IMR-90 (cell line): ENCODE data around the gene PODXL2.

ENCODE experiments used
- CEBPB ChIP-seq: IDR thresholded peaks from 2 replicates; pipeline ENCODE4 v1.6.1; 2012; ENCODE audit warnings: low read depth, low read length, improper control_type of control experiment
- CHD1 ChIP-seq: IDR thresholded peaks from 2 replicates; pipeline ENCODE4 v1.6.1; 2012; ENCODE audit warnings: low read depth, low read length, improper control_type of control experiment
- CTCF ChIP-seq: conservative IDR thresholded peaks from 2 replicates; pipeline ENCODE4 v1.5.1; 2012; ENCODE audit warnings: mild to moderate bottlenecking, low read depth, low read length, improper control_type of control experiment
- FOS ChIP-seq: fragments of 150-350 bp; IDR thresholded peaks from 2 replicates; pipeline ENCODE4 v1.6.1; 2016; ENCODE audit warnings: low read depth, low read length
- MXI1 ChIP-seq: IDR thresholded peaks from 2 replicates; pipeline ENCODE4 v1.6.1; 2012; ENCODE audit warnings: low read depth, mild to moderate bottlenecking, low read length, moderate library complexity, borderline replicate concordance
- POLR2A ChIP-seq: IDR thresholded peaks from 2 replicates; pipeline ENCODE4 v1.6.1; 2012; ENCODE audit warnings: mild to moderate bottlenecking, low read depth, low read length
- RAD21 ChIP-seq: IDR thresholded peaks from 2 replicates; pipeline ENCODE4 v1.6.1; 2012; ENCODE audit warnings: low read length, improper control_type of control experiment
- RCOR1 ChIP-seq: IDR thresholded peaks from 2 replicates; pipeline ENCODE4 v1.6.1; 2012; ENCODE audit warnings: mild to moderate bottlenecking, low read length, improper control_type of control experiment; ENCODE audit not compliant: insufficient replicate concordance
- RFX5 ChIP-seq: IDR thresholded peaks from 2 replicates; pipeline ENCODE4 v1.8.0; 2012; ENCODE audit warnings: low read depth, mild to moderate bottlenecking, low read length, moderate library complexity
- SMC3 ChIP-seq: fragments of 150-350 bp; IDR thresholded peaks from 2 replicates; pipeline ENCODE4 v1.6.1; 2016; ENCODE audit warnings: low read depth, mild to moderate bottlenecking, antibody characterized with exemption, low read length, moderate library complexity
- USF2 ChIP-seq: fragments of 150-350 bp; IDR thresholded peaks from 2 replicates; pipeline ENCODE4 v1.6.1; 2017; ENCODE audit warnings: mild to moderate bottlenecking, antibody characterized with exemption, low read length, low read depth

- no peak for TF ChIP-seq CTCF
- TF ChIP-seq RFX5, result no peak
- TF ChIP-seq POLR2A, result no peak
- TF ChIP-seq RAD21, result no peak
- TF ChIP-seq RCOR1, result no peak
- no peak for TF ChIP-seq SMC3
- no peak for TF ChIP-seq CHD1
- no peak for TF ChIP-seq FOS
- TF ChIP-seq CEBPB, result no peak
- TF ChIP-seq MXI1, result no peak
- TF ChIP-seq USF2, result no peak
Measured at GRCh38 chr3:127644641-127645370, 15.8 kb downstream of the PODXL2 start.
